Endothelial cell of umbilical vein (primary cell): Measurements from ENCODE around the gene ASS1. TPM values are rescaled to one million over a fixed set of nuclear protein-coding genes. Genes with fewer than 3 reads are reported as not detected.

Source experiments
- BruUV-seq: library from RNA; stranded (reverse); fragments of 400-500 nt; replicated peaks from 2 replicates; lab custom pipeline; 2021; lab: Mats Ljungman, UMichigan
- CTCF ChIA-PET: fragments of 300-600, 350-600 bp; sonication (Branson Sonifier 250); formaldehyde crosslinking; loops from one replicate; lab custom pipeline; 2021; ENCODE audit warnings: antibody characterized with exemption, inconsistent platforms; lab: Charles Lee
- POLR2A ChIA-PET: fragments of 300-600, 350-600 bp; sonication (Branson Sonifier 250); formaldehyde crosslinking; loops from one replicate; lab custom pipeline; 2021; ENCODE audit warnings: antibody characterized with exemption, inconsistent platforms; lab: Charles Lee
- DNase-seq: peaks from one replicate; pipeline ENCODE4 v3.0.0-alpha.2; 2011; ENCODE audit warnings: low read depth, low spot score
- FAIRE-seq: peaks from 2 replicates; lab custom pipeline; 2011; peaks lifted over from hg19 to GRCh38; lab: Jason Lieb, UNC
- H2AFZ ChIP-seq: 2 replicates; pipeline ENCODE4 v1.6.0; 2012; ENCODE audit warnings: low read depth, low read length, control low read depth, inconsistent platforms
- H3K27ac ChIP-seq: 2 replicates; pipeline ENCODE4 v1.5.1; 2011; ENCODE audit warnings: low read depth, mild to moderate bottlenecking, control low read depth, low read length, moderate library complexity; ENCODE audit not compliant: insufficient read depth
- H3K27me3 ChIP-seq, 2 experiments: 2 replicates each; pipeline versions ENCODE4 v1.6.0 to v1.6.1; 2011; ENCODE audit warnings: low read length in 2 of 2, mixed read lengths in 1 of 2; ENCODE audit not compliant: control insufficient read depth in 2 of 2, insufficient read depth in 2 of 2
- H3K36me3 ChIP-seq, 2 experiments: 2 replicates in 1 of 2; 3 replicates in 1 of 2; pipeline ENCODE4 v1.5.1; 2011; ENCODE audit warnings: low read length in 2 of 2, mild to moderate bottlenecking in 1 of 2, moderate library complexity in 1 of 2; ENCODE audit not compliant: control insufficient read depth in 2 of 2, insufficient read depth in 2 of 2; ENCODE audit errors: extremely low read depth in 1 of 2
- H3K4me1 ChIP-seq: 3 replicates; pipeline ENCODE4 v1.5.1; 2011; ENCODE audit warnings: mild to moderate bottlenecking, low read length; ENCODE audit not compliant: control insufficient read depth, insufficient read depth; ENCODE audit errors: extremely low read depth
- H3K4me2 ChIP-seq: 2 replicates; pipeline ENCODE4 v1.6.1; 2011; ENCODE audit warnings: low read length, control low read depth, mixed read lengths; ENCODE audit not compliant: insufficient read depth
- H3K4me3 ChIP-seq, 3 experiments: fragments of 200-600 bp in 1 of 3; sonication (generic), shearing (Covaris generic) in 1 of 3; replicated peaks in 1 of 3; 2 replicates each; pipeline ENCODE4 v1.5.1; 2011 to 2016; ENCODE audit warnings: control low read depth in 3 of 3, low read length in 3 of 3, mild to moderate bottlenecking in 2 of 3, inconsistent platforms in 1 of 3, low read depth in 1 of 3, moderate library complexity in 1 of 3; ENCODE audit not compliant: insufficient read depth in 1 of 3
- H3K79me2 ChIP-seq: 2 replicates; pipeline ENCODE4 v1.6.0; 2012; ENCODE audit warnings: low read length, inconsistent platforms; ENCODE audit not compliant: control insufficient read depth, insufficient read depth
- H3K9ac ChIP-seq: replicated peaks from 2 replicates; pipeline ENCODE3; 2011; ENCODE audit warnings: low read length, control low read depth; ENCODE audit not compliant: insufficient read depth; ENCODE audit errors: extremely low read depth
- H3K9me1 ChIP-seq: replicated peaks from 3 replicates; pipeline ENCODE4 v1.6.0; 2011; ENCODE audit warnings: mild to moderate bottlenecking, low read length; ENCODE audit not compliant: control insufficient read depth, insufficient read depth; ENCODE audit errors: extremely low read depth
- H3K9me3 ChIP-seq: replicated peaks from 2 replicates; pipeline ENCODE4 v1.5.1; 2012; ENCODE audit warnings: low read length, inconsistent platforms; ENCODE audit not compliant: control insufficient read depth, insufficient read depth
- H4K20me1 ChIP-seq: replicated peaks from 2 replicates; pipeline ENCODE3; 2011; ENCODE audit warnings: mild to moderate bottlenecking, low read length; ENCODE audit not compliant: control insufficient read depth, insufficient read depth; ENCODE audit errors: extremely low read depth
- EZH2 ChIP-seq: IDR thresholded peaks from 2 replicates; pipeline ENCODE4 v1.6.1; 2012; ENCODE audit warnings: borderline replicate concordance, low read depth, mild to moderate bottlenecking, moderate library complexity, low read length, inconsistent platforms; ENCODE audit not compliant: severe bottlenecking
- FOS ChIP-seq: IDR thresholded peaks from 2 replicates; pipeline ENCODE4 v1.6.1; 2011; ENCODE audit warnings: mild to moderate bottlenecking, low read length, moderate library complexity, borderline replicate concordance; ENCODE audit not compliant: insufficient read depth
- GATA2 ChIP-seq: IDR thresholded peaks from 2 replicates; pipeline ENCODE4 v1.7.0; 2011; ENCODE audit warnings: low read depth, mild to moderate bottlenecking, moderate library complexity, mixed read lengths, low read length; ENCODE audit not compliant: insufficient read length, insufficient read depth
- JUN ChIP-seq: IDR thresholded peaks from 2 replicates; pipeline ENCODE4 v1.6.1; 2011; ENCODE audit warnings: borderline replicate concordance, low read depth; ENCODE audit not compliant: insufficient read length, insufficient read depth
- MYC ChIP-seq: IDR thresholded peaks from one replicate; pipeline ENCODE4 v1.6.1; 2011; ENCODE audit warnings: mild to moderate bottlenecking, low read depth, low read length
- POLR2A ChIP-seq: IDR thresholded peaks from 2 replicates; pipeline ENCODE4 v1.6.1; 2012; ENCODE audit warnings: low read depth, mild to moderate bottlenecking, control low read depth, low read length
- POLR2AphosphoS5 ChIP-seq: IDR thresholded peaks from 2 replicates; pipeline ENCODE4 v1.6.1; 2012; ENCODE audit warnings: low read depth, mild to moderate bottlenecking, control low read depth, low read length, moderate library complexity; ENCODE audit not compliant: insufficient read depth
- dilution Hi-C: fragments of 300-500 bp; cut with MboI; formaldehyde crosslinking; loops from one replicate; pipeline ENCODE4 v1.15.0; 2019; ENCODE audit warnings: low sequenced_read_pairs; ENCODE audit not compliant: extremely low pct_ligation_motif_present
- intact Hi-C: fragments of 100-400 bp; cut with micrococcal nuclease; formaldehyde crosslinking; loops from one replicate; pipeline ENCODE4 v1.10.0; 2022
- polyA plus RNA-seq, 4 experiments: library from polyadenylated mRNA; depleted of rRNA in 3 of 4; stranded (reverse) in 3 of 4; unstranded in 1 of 4; fragments of >200 nt; gene quantifications; 2 replicates each; pipeline versions ENCODE4 v1.2.1 to v1.2.3, GENCODE V29; 2011 to 2012; ENCODE audit warnings: missing spikeins in 1 of 4
- small RNA-seq: library from RNA; depleted of rRNA; stranded (forward); fragments of <200 nt; gene quantifications from one replicate; pipeline ENCODE3, GENCODE V24; 2012; ENCODE audit warnings: low replicate concordance, low read depth; ENCODE audit not compliant: insufficient read depth, insufficient read length
- total RNA-seq: library from RNA; stranded (reverse); gene quantifications from 2 replicates; pipeline ENCODE4 v1.2.3, GENCODE V29; 2021
- TF ChIP-seq, protein P1 (sequence below), 2 donors: IDR thresholded peaks; 1 replicate in 1 of 2; 2 replicates in 1 of 2; pipeline ENCODE4 v1.5.1; 2011; ENCODE audit warnings: low read length in 2 of 2, mild to moderate bottlenecking in 2 of 2, moderate library complexity in 2 of 2, control low read depth in 1 of 2, inconsistent platforms in 1 of 2, low read depth in 1 of 2; ENCODE audit not compliant: insufficient read depth in 1 of 2; ENCODE audit errors: extremely low read depth in 1 of 2
- TF ChIP-seq, protein P2 (sequence below): IDR thresholded peaks from 2 replicates; pipeline ENCODE4 v1.6.1; 2011; ENCODE audit not compliant: insufficient read depth, insufficient read length

ASS1 gene
- total and polyA plus RNA-seq, 2 donors (not counting 3 experiments of a cell fraction or from before 2014, with no cell fraction given): 3.6 to 12.4 TPM

DNA sequence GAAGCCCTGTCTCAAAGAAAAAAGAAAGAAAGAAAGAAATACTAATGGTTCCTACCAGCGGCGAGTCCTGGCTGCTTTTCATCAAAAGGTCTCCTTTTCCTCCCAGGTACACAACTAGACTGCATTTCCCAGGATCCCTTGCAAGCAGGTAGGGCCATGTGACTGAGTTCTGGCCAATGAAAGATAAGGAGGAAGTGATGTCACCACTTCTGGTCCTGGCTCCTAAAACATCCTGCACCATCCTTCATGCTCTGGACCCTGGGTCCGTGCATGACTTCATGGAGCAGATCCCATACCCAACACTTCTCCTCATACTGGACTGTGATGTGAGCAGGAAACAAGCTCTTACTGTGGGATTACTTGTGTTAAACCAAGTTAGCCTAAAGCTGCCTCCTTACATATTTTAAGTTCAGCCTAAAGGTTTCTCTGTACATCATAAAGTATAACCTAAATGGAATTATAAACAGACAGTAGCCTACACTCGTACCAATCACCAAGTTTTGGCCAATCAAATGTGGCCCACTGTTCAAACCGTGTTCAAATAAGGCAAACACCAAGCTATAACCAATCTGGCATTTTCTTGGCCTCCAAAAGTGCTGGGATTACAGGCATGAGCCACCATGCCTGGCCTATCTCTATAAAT is 104.5 kb downstream of the ASS1 start:
- Histone ChIP-seq H4K20me1 (no peaks in the 10 kb centered on the region), H3K9me1 (no peaks in the 10 kb centered on the region), H3K4me2 (no peak overlapping the region), H3K4me1 (no peaks in the 10 kb centered on the region), H3K79me2 (no peaks in the 10 kb centered on the region), H3K27me3 (peaks cover 0 to 2% of the 10 kb centered on the region in 2 experiments), H2AFZ (no peak overlapping the region), H3K9me3 (no peaks in the 10 kb centered on the region), H3K27ac (no peak overlapping the region), H3K9ac (no peak overlapping the region), H3K4me3 (no peak overlapping the region), H3K36me3 (no peaks in the 10 kb centered on the region)
- ChIA-PET POLR2A (no interaction called here), CTCF (no interaction called here)
- BruUV-seq: no TSS peak
- no peak for DNase-seq
- no peak for FAIRE-seq
- dilution Hi-C loops: no loop called here
- intact Hi-C loops: no loop called here
- no peak for TF ChIP-seq MYC
- no peak for TF ChIP-seq FOS
- TF ChIP-seq, protein P1, sequence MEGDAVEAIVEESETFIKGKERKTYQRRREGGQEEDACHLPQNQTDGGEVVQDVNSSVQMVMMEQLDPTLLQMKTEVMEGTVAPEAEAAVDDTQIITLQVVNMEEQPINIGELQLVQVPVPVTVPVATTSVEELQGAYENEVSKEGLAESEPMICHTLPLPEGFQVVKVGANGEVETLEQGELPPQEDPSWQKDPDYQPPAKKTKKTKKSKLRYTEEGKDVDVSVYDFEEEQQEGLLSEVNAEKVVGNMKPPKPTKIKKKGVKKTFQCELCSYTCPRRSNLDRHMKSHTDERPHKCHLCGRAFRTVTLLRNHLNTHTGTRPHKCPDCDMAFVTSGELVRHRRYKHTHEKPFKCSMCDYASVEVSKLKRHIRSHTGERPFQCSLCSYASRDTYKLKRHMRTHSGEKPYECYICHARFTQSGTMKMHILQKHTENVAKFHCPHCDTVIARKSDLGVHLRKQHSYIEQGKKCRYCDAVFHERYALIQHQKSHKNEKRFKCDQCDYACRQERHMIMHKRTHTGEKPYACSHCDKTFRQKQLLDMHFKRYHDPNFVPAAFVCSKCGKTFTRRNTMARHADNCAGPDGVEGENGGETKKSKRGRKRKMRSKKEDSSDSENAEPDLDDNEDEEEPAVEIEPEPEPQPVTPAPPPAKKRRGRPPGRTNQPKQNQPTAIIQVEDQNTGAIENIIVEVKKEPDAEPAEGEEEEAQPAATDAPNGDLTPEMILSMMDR (IDR thresholded peaks at IDR 0.05; ENCODE audit: extremely low read depth in 1 of 2, insufficient read depth in 1 of 2, low read depth in 1 of 2, low read length in 2 of 2): no peak
- TF ChIP-seq EZH2: no peak
- no peak for TF ChIP-seq GATA2
- no peak for TF ChIP-seq POLR2A
- TF ChIP-seq POLR2AphosphoS5: no peak
- TF ChIP-seq, protein P2, sequence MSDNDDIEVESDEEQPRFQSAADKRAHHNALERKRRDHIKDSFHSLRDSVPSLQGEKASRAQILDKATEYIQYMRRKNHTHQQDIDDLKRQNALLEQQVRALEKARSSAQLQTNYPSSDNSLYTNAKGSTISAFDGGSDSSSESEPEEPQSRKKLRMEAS: no peak
- no peak for TF ChIP-seq JUN

Small RNAs within 50 kb of the gene (small RNA-seq; reads per million reads assigned to genes)
- not detected for gene RN7SL665P

Other genes with a start within 250 kb of the ASS1 start
- 0.18 and 0.24 TPM in 2 replicates for gene HMCN2, start 179.2 kb upstream of the ASS1 start, total RNA-seq
- 0.02 and 0.04 TPM in 2 replicates for gene HMCN2, start 179.2 kb upstream of the ASS1 start, polyA plus RNA-seq
- 50.9 and 60.6 TPM in 2 replicates for gene FUBP3, start 134.6 kb downstream of the ASS1 start, total RNA-seq
- gene FUBP3, start 134.6 kb downstream of the ASS1 start, polyA plus RNA-seq: 16.9 and 19.4 TPM in 2 replicates
- gene PRDM12, start 219.6 kb downstream of the ASS1 start, total RNA-seq: not detected in 2 replicates
- not detected in 2 replicates for gene PRDM12, start 219.6 kb downstream of the ASS1 start, polyA plus RNA-seq
- 44.4 and 46.4 TPM in 2 replicates for gene EXOSC2, start 248.8 kb downstream of the ASS1 start, total RNA-seq
- 21.7 and 25.5 TPM in 2 replicates for gene EXOSC2, start 248.8 kb downstream of the ASS1 start, polyA plus RNA-seq